ENCODE results near the gene PHKB. TPM values are rescaled to one million over a fixed set of nuclear protein-coding genes. Genes with fewer than 3 reads are reported as not detected.

Gene PHKB
- total RNA-seq, 2 experiments from 2014 or later = 30.1 to 32.2 TPM

DNA sequence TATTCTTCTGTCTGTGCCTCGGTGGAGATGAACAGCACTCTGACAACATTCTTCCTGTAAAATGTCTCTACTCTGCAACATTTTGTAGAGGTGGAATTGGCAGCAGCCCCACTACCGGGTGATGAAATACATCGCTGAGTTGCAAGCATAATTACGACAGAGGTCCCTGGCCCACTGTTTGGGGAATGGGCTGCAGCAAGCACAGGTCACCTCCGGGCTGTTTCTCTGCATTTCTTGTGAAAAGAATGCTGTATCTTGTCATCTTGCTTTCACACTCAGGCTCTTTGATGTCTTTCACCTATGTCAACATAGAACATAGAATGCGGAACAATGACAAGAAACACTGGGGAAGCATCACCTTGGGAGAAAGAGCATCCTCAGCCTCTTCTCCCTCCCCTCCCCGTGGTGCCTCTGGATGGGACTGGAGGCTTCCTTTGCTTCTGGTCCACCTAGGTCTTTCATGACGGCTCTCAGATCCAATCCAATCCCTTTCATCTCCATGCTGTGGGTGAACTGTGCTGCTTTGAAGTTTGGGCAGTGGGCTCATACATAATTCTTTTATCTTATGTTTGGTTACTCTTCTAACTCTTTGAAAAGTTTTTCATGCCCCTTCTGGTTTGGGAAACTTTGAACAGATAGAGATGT is 265.0 kb downstream of the PHKB start:
- no peak overlapping the region for H3K4me3 Mint-ChIP-seq
- ChIA-PET POLR2A (no interaction called here), CTCF (interaction anchor here (1.4 kb wide), 1 partner anchor 584 kb away, joined by 4 read pairs; no protein-coding TSS in a partner anchor)
- no peaks in the 10 kb centered on the region for H3K4me1 Mint-ChIP-seq
- H3K36me3 Mint-ChIP-seq (ENCODE audit: low read depth) = no peaks in the 10 kb centered on the region
- DNase-seq = no peak
- no peak overlapping the region for H3K27ac Mint-ChIP-seq
- peaks cover 5% of the 10 kb centered on the region for H3K27me3 Mint-ChIP-seq
- no peaks in the 10 kb centered on the region for H3K9me3 Mint-ChIP-seq

DNA sequence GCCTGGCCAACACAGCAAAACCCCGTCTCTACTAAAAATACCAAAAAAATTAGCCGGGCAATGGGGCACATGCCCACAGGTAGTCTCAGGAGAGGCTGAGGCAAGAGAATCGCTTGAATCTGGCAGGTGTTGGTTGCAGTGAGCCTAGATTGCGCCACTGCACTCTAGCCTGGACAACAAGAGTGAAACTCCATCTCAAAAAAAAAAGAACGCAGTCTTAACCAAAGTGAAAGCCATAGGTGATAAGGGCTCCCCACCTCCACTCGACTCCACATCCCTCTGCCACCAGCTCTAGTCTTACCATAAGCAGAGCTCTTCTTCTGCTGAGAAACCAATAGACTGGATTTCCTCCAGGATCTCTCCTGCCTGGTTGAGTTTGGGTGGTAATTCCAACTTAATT is 266.0 kb downstream of the PHKB start:
- H3K9me3 Mint-ChIP-seq = no peaks in the 10 kb centered on the region
- no peak for DNase-seq
- peaks cover 5% of the 10 kb centered on the region for H3K27me3 Mint-ChIP-seq
- CTCF ChIA-PET = no interaction called here
- POLR2A ChIA-PET = no interaction called here
- no peak overlapping the region for H3K4me3 Mint-ChIP-seq
- H3K4me1 Mint-ChIP-seq = peaks cover 2% of the 10 kb centered on the region
- no peaks in the 10 kb centered on the region for H3K36me3 Mint-ChIP-seq (ENCODE audit: low read depth)
- H3K27ac Mint-ChIP-seq = no peak overlapping the region

DNA sequence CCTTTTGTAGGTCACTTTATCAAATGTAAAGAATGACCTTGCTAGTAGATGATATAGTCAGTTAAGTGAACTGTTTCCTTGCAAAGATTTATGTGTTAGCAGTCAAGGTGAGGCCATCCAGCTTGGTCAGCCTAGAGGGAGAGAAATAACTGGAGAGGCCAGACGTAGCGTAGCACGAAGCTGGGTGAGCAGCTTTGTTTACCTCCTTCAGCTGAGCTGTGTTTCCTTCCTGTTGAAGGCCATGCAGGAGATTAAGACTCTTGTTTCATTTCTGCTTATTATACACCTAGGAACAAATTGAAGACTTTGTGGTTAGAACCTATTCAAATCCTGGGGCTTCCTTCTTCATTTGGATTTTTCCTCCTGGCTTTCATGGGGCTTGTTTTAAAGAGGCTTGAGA is 267.1 kb downstream of the PHKB start:
- Mint-ChIP-seq H3K36me3 (ENCODE audit: low read depth) (no peaks in the 10 kb centered on the region), H3K4me3 (no peak overlapping the region), H3K9me3 (no peaks in the 10 kb centered on the region), H3K27me3 (no peaks in the 10 kb centered on the region), H3K4me1 (peaks cover 9% of the 10 kb centered on the region), H3K27ac (no peak overlapping the region)
- ChIA-PET CTCF (interaction anchor here (0.6 kb wide), 1 partner anchor 283 kb away, joined by 3 read pairs; no protein-coding TSS in a partner anchor), POLR2A (no interaction called here)
- DNase-seq = no peak

DNA sequence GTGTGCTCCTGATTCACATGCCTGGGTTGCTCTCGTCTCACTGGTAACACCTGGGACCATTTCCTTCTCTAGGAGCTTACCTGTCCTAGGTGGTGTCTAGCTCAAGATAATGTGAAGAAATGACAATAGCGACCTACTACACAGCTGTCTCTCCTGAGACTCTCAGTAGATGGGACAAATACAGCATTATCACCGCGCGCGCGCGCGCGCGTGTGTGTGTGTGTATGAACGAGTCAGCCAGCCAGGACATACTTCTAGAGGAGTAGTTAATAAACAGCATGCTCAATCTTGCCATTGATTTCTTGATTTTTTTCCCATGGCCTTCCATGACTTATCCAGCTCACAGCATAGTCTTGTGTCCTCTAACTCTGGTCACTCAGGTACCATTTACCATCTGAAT is 268.6 kb downstream of the PHKB start:
- CTCF ChIA-PET = no interaction called here
- Mint-ChIP-seq H3K36me3 (ENCODE audit: low read depth) (no peaks in the 10 kb centered on the region), H3K27me3 (no peaks in the 10 kb centered on the region), H3K27ac (no peak overlapping the region), H3K9me3 (no peaks in the 10 kb centered on the region), H3K4me3 (no peak overlapping the region), H3K4me1 (peaks cover 9% of the 10 kb centered on the region)
- POLR2A ChIA-PET = no interaction called here
- no peak for DNase-seq

DNA sequence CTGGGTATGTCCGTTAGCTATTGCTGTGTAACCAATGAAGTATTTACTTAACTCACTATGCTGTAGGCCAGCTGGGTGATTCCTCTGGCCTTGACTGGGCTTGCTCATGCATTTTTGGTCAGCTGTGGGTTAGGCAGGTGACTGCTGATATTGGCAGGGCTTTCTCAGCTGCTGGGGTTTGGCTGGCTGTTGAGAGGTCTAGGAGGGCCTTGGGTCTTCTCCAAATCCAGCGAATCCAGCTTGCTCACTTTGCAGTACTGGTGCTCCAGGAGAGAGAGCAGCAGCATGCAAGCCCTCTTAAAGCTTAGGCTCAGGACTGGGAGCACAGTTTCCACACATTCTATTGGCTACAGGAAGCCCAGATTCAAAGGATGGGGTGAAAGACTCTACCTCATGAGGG is 270.1 kb downstream of the PHKB start:
- H3K36me3 Mint-ChIP-seq (ENCODE audit: low read depth) = no peaks in the 10 kb centered on the region
- no peak overlapping the region for H3K4me3 Mint-ChIP-seq
- ChIA-PET POLR2A (no interaction called here), CTCF (no interaction called here)
- H3K9me3 Mint-ChIP-seq = no peaks in the 10 kb centered on the region
- DNase-seq = no peak
- H3K4me1 Mint-ChIP-seq = peaks cover 9% of the 10 kb centered on the region
- peaks cover 2% of the 10 kb centered on the region for H3K27me3 Mint-ChIP-seq
- H3K27ac Mint-ChIP-seq = no peak overlapping the region

DNA sequence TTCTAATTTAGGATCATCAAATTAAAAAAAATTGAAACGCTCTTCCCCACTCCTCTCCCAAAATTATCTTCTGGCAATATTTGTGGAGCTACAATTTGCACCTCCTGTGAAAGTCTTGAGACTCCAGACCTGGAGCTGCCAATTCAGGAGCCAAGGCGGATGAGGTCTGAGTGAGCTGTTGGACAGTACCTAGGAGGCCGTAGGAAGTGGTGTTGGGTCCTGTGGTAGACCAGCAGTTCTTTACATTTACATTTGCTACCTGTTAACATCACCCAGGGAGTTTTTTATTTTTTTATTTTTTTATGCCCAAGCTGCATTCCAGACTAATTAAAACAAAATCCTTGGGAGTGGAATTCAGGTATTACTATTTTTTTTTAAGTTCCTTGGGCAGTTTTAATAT is 271.0 kb downstream of the PHKB start:
- CTCF ChIA-PET = interaction anchor here (1.8 kb wide), 1 partner anchor 13 kb away, joined by 4 read pairs; no protein-coding TSS in a partner anchor
- no peak overlapping the region for H3K27ac Mint-ChIP-seq
- H3K4me1 Mint-ChIP-seq = peaks cover 9% of the 10 kb centered on the region
- H3K4me3 Mint-ChIP-seq = no peak overlapping the region
- peaks cover 2% of the 10 kb centered on the region for H3K27me3 Mint-ChIP-seq
- no peaks in the 10 kb centered on the region for H3K36me3 Mint-ChIP-seq (ENCODE audit: low read depth)
- no peak for DNase-seq
- no peaks in the 10 kb centered on the region for H3K9me3 Mint-ChIP-seq
- POLR2A ChIA-PET = no interaction called here

DNA sequence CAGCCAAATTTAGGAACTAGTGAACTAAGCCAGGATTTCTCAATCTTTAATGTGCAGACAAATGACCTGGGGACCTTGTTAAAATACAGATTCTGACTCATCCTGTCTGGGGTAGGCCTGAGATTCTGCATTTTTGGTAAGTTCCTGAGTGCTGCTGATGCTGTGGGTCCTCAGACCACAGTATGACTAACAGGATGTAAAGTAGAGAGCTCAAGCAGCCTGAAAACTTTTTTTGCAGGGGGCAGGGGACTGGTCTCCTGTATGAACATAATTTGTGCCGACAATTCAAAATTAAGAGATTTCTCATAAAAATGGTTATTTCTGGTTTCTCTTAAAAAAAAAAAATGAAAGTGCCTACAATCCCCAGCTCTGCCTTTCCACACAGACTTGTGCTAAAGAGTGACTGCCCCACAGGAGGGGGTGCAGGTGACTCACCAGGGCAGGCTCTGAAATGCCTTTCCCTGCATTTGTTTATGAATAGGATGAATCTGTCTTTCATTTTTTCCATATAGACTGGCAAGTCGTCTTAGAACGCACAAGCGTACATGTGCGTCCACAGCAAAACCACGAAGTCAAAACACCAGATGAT is 271.5 kb downstream of the PHKB start:
- no peak overlapping the region for H3K4me3 Mint-ChIP-seq
- H3K4me1 Mint-ChIP-seq = peaks cover 9% of the 10 kb centered on the region
- DNase-seq = peak; percentile 21
- H3K9me3 Mint-ChIP-seq = no peaks in the 10 kb centered on the region
- H3K27ac Mint-ChIP-seq = no peak overlapping the region
- peaks cover 2% of the 10 kb centered on the region for H3K27me3 Mint-ChIP-seq
- CTCF ChIA-PET = interaction anchor here (1.8 kb wide), 1 partner anchor 13 kb away, joined by 4 read pairs; no protein-coding TSS in a partner anchor
- no peaks in the 10 kb centered on the region for H3K36me3 Mint-ChIP-seq (ENCODE audit: low read depth)
- POLR2A ChIA-PET = no interaction called here

DNA sequence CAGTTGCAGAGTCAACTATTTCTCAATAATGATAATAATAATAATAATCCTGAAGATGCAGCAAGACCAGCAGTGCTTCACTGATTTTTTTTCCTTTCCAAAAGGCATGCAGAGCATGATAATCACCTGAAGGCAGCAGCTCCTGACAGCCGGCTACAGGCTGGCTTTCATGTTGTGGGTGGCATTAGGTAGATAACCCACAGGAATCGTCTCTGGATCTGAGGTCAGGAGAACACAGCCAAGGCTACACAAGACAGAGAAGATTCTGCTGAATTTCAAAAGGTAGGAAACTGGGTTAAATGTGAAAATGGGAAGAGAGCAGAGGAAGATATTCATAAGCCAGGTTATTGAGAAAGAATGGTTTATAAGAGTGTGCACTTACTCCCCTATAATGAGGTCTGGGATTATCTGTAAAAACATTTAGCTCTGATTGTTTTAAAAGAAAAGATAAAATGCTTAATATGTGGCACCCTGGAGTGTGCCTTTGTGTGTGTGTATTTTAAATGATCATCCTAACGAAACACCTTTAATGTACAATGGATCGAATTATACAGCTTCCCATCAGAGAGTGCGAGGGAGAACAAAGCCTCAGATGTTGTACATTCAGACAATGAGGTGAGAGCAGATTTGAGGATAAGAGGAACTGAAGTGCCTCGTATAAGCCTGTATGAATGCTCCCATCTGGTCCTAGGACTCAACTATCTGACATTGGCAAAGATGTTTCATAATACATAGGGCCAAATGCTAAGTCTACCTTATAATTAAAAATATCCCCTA is 273.1 kb downstream of the PHKB start:
- H3K4me1 Mint-ChIP-seq = peaks cover 9% of the 10 kb centered on the region
- no peak for DNase-seq
- H3K27ac Mint-ChIP-seq = no peak overlapping the region
- no peaks in the 10 kb centered on the region for H3K36me3 Mint-ChIP-seq (ENCODE audit: low read depth)
- CTCF ChIA-PET = no interaction called here
- H3K27me3 Mint-ChIP-seq = peaks cover 2% of the 10 kb centered on the region
- POLR2A ChIA-PET = no interaction called here
- peaks cover 3% of the 10 kb centered on the region for H3K9me3 Mint-ChIP-seq
- no peak overlapping the region for H3K4me3 Mint-ChIP-seq

DNA sequence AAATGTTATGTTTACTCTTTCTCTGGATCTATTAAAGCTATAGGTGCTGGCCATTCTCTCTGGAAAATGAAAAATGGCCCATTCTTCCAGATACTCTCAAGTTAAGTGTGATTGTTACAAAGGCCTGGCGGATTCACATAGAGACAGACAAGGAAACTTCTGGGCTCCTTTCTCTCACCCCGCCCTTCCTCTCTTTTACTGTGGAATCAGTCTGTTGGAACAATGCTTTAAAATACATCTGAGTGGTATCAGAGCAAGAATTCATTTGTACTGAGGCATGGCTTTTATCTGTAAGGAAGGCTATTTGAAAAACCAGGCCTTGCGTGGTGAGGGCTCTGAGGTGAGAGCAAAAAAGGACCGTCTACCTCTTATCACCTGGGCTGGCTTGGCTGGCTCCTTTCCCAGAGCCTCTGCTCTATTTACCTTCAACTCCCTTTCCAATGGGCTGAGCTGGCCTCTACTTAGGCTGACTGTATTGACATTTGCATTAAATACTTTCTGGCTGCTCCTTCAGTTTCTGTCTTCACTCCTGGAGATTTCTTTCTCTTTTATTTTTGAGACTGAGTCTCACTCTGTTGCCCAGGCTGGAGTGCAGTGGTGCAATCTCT is 274.0 kb downstream of the PHKB start:
- no peaks in the 10 kb centered on the region for H3K36me3 Mint-ChIP-seq (ENCODE audit: low read depth)
- H3K27me3 Mint-ChIP-seq = peaks cover 2% of the 10 kb centered on the region
- peaks cover 9% of the 10 kb centered on the region for H3K4me1 Mint-ChIP-seq
- no peak overlapping the region for H3K27ac Mint-ChIP-seq
- peaks cover 4% of the 10 kb centered on the region for H3K9me3 Mint-ChIP-seq
- no peak overlapping the region for H3K4me3 Mint-ChIP-seq
- DNase-seq = no peak
- POLR2A ChIA-PET = no interaction called here
- CTCF ChIA-PET = no interaction called here

DNA sequence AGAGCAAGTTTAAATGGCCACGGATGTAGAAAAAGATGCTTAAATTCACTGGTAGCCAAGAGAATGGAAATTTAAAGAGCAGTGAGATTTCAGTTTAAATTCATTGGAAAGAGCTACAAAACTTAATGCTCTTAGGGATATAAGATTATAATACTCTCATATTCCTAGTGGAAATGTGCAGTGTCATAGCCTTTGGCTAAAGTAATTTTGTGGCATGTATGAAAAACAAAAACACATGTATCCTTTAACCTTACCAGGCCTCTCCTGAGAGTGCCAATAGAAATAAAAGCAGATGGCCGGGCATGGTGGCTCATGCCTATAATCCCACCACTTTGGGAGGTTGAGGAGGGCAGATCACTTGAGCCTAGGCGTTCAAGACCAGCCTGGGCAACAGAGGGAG is 289.2 kb downstream of the PHKB start:
- CTCF ChIA-PET = no interaction called here
- Mint-ChIP-seq H3K36me3 (ENCODE audit: low read depth) (no peaks in the 10 kb centered on the region), H3K4me3 (no peak overlapping the region), H3K27ac (no peak overlapping the region), H3K9me3 (no peaks in the 10 kb centered on the region), H3K4me1 (no peaks in the 10 kb centered on the region), H3K27me3 (peaks cover 9% of the 10 kb centered on the region)
- no peak for DNase-seq
- POLR2A ChIA-PET = no interaction called here

Other genes starting within 250 kb of the PHKB start
- 10 to 100 TPM; 26.7 to 34.7 TPM for gene ITFG1, start 268 bp upstream of the PHKB start, total RNA-seq